HG03025 (cell line): ENCODE data around the gene DDX54.

Source experiments
- ATAC-seq: cut with Tn5 transposase; IDR thresholded peaks from one replicate; pipeline ENCODE4 v1.9.1; 2021; ENCODE audit warnings: mild to moderate bottlenecking, moderate library complexity; ENCODE audit not compliant: unreplicated experiment, low FRiP score

The DDX54 gene

GRCh38 chr12:113164014-113164413, 21.3 kb downstream of the DDX54 start:
- ATAC-seq: no peak

GRCh38 chr12:113163030-113163360, 22.3 kb downstream of the DDX54 start:
- ATAC-seq: no peak

DNA sequence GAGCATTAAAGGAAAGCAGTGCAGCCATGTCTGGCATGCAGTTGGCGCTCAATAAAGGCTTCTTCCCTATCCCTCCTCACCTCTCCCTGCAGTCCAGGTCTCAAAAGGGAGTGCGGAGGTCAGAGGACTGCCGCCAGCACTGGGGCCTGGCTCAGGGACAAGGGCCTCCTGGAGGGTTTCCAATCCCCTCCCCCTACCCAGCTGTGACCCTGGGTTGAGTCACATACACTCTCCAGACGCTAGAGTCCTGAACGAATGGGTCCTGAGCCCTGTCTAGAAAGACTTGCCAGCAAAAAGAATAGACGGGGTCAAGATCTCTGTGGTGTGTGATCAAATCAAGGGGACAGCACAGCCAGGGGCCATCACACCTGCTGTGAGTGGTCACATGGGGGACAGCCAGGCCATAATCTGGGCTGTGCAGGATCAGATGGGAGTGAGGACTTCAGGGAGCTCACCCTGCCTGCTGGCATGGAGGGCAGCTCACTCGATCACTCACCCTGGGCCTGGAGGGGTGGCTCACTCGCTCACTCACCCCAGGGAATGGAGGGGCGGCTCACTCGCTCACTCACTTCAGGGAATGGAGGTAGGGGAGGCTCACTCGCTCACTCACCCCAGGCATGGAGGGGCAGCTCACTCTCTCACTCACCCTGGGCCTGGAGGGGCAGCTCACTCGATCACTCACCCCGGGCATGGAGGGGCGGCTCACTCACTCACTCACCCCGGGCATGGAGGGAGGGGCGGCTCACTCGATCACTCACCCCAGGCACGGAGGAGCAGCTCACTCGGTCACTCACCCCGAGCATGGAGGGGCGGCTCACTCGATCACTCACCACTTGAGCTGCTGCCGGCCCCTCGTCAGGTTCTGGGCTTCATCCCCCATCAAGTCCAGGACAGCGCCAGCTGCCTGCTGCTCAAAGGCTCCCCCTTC, 22.9 kb downstream of the DDX54 start:
- no peak for ATAC-seq

- no peak for ATAC-seq
Observed at GRCh38 chr12:113161415-113162016, 23.8 kb downstream of the DDX54 start.

GRCh38 chr12:113159937-113160336, 25.3 kb downstream of the DDX54 start:
- ATAC-seq: no peak

DNA sequence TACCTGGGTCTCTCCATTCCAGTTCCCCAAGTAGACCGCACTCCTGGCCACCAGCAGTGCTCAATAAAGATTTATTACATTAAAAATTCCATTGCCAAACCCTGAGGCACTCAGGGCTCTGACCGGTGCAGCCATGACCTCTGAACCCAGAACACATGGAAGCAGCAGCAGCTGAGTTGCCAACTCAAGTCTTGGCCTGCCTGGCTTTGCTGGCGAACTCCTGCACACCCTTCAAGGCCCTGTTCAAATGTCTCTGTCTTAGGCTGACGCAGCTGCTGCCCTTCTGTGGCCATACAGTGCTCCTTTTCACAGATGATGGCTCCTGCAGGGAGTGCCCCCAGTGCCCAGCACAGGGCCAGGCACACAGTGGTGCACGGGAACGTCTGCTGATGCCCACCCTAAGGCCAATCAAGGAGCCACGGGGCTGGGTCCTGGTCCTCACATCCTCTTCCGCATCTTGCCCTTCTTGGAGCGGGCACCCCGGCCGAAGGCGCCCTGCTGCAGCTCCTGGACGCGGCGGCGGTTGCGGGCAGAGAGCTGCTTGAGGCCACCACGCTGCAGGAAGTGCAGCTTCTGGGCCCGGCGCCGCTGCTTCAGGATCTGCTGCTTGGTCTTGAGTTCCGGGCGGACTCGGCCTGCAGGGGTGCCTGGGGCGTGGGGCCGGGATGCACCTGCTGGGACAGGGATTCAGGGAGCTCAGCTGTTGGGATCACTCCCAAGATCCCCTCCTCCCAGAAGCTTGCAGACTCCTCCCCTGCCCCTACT, 26.7 kb downstream of the DDX54 start:
- no peak for ATAC-seq

GRCh38 chr12:113157218-113157859, 27.9 kb downstream of the DDX54 start:
- ATAC-seq: no peak

- ATAC-seq: no peak
Observed at GRCh38 chr12:113155646-113156045, 29.6 kb downstream of the DDX54 start.

DNA sequence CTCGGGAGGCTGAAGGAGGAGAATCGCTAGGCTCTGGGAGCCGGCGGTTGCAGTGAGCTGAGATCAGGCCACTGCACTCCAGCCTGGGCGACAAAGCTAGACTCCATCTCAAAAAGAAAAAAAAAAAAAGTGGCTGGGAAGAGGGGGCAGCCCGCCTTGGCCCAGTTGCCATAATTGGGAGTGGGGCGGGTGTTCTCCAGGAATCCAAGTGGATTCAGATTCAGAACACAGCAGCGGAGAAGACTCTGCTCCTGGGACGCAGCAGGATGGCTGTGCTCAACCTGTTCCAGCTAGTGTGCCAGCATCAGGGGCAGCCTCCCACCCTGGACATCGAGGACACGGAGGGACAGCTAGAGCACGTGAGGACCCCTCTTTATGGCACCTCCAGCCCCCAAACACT, 30.2 kb downstream of the DDX54 start:
- ATAC-seq: no peak

DNA sequence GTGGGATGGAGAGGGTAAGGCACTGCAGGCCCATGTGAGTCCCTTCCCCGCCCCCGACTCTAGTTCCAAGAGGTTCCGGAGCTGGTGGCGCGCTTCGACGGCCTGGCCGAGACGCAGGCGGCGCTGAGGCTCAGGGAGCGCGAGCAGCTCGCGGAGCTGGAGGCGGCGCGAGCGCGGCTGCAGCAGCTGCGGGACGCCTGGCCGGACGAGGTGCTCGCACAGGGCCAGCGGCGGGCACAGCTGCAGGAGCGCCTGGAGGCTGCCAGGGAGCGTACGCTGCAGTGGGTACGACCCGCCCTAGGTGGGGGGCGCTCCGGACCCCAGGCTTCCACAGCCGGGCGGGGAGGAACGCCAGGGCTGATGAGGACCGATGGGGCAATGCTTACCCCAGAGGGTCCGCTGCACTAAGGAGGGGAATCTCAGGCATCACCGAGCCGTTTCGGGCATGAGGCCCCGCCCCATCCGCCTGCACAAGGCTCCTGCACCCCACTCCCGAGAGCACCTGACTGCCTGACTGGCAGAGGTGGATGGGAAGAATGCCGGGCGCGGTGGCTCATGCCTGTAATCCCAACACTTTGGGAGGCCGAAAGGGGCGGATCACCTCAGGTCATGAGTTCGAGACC, 30.8 kb downstream of the DDX54 start:
- ATAC-seq: no peak

DNA sequence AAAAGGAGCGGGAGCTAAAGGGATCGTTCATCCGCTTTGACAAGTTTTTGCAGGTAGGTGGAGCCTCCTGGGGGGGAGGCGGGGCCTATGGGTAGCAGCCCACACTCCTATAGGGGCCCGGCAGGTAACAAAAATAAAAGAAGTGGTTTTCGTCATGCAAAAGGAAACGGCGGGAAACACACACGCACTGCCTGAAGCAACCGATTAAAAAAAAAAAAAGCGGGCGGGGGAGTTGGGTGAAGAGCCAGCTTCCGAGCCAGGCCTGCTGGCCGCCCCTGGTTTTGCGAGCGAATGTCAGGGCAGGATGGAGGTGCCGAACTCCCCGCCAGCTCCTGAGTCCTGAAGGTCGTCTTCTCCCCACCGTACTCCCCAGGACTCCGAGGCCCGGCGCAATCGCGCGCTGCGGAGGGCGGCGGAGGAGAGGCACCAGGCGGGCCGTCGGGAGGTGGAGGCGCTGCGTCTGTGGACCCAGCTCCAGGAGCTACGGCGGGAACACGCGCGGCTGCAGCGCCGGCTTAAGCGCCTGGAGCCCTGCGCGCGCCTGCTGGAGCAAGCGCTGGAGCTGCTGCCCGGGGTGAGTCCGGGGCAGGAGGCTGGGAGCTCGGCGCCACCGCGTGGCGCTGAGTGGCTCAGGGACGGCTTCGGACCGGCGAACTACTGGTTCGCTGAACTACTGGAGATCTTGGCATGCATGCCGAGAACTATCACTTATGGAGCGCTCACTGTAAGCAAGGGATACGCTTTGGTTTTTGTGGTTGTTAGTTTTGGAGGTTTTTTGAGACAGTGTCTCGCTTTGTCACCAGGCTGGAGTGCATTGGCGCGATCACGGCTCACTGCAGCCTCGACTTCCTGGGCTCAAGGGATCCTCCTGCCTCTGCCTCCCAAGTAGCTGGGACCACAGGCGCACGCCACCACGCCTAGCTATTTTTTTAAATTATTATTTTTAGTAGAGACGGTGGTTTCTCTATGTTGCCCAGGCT, 32.2 kb downstream of the DDX54 start:
- ATAC-seq: peak; percentile 60

- ATAC-seq: no peak
Observed at GRCh38 chr12:113152196-113152834, 33.0 kb downstream of the DDX54 start.

GRCh38 chr12:113151655-113152054, 33.6 kb downstream of the DDX54 start:
- ATAC-seq: no peak

DNA sequence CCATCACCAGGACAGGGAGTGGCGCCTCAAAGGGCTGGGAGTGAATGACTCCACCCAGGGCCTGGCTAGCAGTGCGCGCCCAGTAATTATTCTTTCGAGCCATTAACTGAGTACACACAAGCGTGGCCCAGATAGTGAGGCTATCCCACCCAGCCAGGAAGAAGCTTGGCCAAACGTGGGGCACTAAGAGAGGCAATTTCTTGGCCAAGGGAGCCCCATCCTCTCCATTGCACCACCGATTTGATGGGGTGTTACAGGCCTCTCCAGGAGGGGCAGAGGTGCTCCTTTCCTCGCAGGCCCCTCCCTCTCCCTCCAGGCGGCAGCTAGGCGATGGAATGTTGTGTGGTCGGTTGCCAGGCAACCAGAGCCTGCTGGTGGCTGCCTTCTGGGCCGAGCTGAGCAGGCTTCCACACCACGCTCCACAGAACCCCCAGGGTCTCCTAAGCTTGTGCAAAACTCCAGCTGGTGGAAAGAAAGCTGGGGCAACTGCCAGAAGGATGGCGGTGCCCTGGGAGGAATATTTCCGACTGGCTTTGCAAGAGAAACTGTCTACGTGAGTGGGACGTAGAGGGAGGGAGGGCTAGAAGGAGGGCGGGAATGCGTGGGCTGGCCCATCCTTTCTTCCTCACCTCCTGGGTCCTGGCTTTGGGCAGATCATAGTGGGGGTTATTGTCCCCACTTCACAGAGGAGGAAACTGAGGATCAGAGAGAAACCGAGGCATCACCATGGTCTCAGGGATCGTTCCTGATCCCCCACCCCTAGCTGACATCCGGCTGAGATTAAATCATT, 35.7 kb downstream of the DDX54 start, which contains the start of gene CFAP73:
Gene CFAP73, plus strand, starts transcription at position 364 of the 790 bp plus-strand sequence. Its CDS starts 134 bp downstream, at position 498.
- no peak for ATAC-seq

DNA sequence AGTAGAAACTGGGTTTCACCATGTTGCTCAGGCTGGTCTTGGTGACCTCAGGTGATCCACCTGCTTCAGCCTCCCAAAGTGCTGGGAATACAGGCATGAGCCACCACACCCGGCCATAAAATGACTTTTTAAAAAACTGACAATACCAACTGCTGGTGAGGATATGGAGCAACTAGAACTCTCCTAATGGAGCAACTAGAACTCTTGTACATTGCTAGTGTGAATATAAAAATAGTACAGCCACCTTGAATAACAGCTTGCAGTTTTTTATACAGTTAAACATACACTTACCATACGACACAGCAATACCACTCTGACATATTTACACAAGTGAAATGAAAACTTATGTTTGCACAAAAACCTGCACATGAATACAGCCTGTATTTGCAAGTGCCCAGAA, 38.3 kb downstream of the DDX54 start:
- ATAC-seq: no peak

DNA sequence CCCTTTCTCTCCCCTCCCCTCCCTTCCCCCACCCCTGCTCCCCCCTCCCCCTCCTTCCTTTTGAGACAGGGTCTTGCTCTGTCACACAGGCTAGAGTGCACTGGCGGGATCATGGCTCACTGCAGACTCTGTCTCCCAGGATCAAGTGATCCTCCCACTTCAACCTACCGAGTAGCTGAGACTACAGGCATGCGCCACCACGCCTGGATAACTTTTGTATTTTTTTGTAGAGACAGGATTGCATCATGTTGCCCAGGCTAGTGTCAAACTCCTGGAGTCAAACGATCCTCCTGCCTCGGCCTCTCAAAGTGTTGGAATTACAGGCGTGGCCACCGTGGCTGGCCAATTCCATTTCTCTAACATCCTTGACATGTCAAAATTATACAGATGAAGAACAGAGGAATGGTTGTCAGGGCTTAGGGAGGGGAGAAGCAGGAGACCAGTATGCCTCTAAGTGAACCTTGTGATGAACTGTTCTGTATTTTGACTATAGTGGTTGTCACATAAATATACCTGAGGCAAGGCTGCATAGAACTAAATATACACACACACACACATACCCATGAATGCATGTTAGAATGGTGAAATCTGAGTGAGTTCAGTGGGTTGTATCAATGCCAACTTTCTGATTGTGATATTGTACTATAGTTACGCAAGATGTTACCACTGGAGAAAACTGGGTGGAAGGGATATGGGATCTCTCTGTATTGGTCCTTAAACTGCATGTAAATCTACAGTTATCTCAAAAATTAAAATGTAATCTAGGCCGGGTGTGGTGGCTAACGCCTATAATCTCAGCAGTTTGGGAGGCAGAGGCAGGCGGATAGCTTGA, 39.3 kb downstream of the DDX54 start:
- ATAC-seq: no peak

DNA sequence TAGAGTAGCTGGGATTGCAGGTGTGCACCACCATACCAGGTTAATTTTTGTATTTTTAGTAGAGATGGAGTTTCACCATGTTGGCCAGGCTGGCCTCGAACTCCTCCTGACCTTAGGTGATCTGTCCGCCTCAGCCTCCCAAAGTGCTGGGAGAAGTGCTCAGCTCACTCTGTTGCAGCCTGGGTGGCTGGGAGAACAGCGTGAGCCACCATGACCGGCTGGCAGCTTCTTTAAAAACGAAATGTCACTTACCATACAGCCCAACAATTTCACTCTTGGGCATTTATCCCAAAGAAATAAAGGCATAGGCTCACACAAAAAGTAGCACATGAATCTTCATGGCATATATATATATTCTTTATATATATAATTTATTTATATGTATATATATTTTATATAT, 40.5 kb downstream of the DDX54 start:
- ATAC-seq: no peak
